ENCODE results near the gene MALAT1. TPM values are rescaled to one million over a fixed set of nuclear protein-coding genes. Genes with fewer than 3 reads are reported as not detected.

The MALAT1 gene
- total and polyA plus RNA-seq, 2 donors (not counting 1 experiment from before 2014, with no cell fraction given) = 646 to 32,417 TPM

DNA sequence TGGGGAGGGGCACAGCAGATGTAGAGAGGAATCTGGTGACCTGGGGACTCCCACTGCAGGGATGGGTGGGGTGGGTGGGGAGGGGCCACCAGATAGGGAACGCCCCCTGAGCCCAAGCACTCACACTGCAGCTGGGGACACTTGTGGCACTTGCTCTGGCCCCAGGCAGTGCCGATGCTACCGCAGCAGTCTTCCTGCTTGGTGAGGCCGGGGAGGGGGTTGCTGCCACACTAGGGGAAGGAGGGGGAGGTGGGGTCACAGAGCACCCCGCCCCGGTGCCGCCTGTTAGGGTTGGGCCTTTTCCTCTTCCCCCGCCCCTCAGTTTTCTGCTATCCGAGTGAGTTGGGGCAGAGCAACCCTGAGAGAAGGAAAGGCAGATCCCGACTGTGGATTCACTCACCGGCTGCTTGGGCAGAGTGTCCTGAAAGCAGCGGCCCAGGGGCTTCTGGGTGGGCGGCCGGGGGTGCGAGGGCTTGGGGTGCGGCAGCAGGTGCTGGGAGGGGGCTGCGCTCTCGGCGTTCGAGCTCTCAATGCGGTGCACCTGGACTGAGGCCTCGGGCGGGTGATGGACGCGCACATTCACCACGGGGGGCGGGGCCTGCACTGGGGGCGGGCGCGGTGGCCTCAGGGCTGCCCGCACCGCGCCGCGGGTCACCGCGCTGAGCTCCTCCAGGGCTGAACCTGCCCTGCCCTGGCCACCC lies 54.6 kb downstream of the MALAT1 start:
- ATAC-seq (ENCODE audit: low read depth) (peak; percentile 34), DNase-seq (peak; percentile 68)
- Histone ChIP-seq H3K27me3 (replicated peaks in 1 of 4; ENCODE audit: control extremely low read depth in 1 of 4, control insufficient read depth in 3 of 4, insufficient read depth in 4 of 4, low read length in 3 of 4) (no peaks in the 10 kb centered on the region), H3K4me2 (replicated peaks; ENCODE audit: low read depth, low read length, poor library complexity, severe bottlenecking) (peak overlapping the region; percentile 61), H3K36me3 (replicated peaks in 1 of 2; ENCODE audit: control extremely low read depth in 1 of 2, control insufficient read depth in 1 of 2, extremely low read depth in 1 of 2, insufficient read depth in 2 of 2, low read length in 1 of 2) (no peaks in the 10 kb centered on the region), H2AFZ (ENCODE audit: insufficient read depth, low read depth, low read length, poor library complexity, severe bottlenecking) (no peak overlapping the region), H3K4me1 (ENCODE audit: control insufficient read depth in 2 of 2, insufficient read depth in 2 of 2, low read length in 2 of 2) (peaks cover 30 to 55% of the 10 kb centered on the region in 2 donors), H3K4me3 (ENCODE audit: control extremely low read depth in 1 of 5, extremely low read depth in 1 of 5, insufficient read depth in 1 of 5, low read depth in 2 of 5, low read length in 4 of 5) (no peak overlapping the region), H3K27ac (ENCODE audit: low read length in 2 of 2) (no peak overlapping the region), H3K9ac (ENCODE audit: low read length) (no peak overlapping the region), H3K79me2 (ENCODE audit: control insufficient read depth, insufficient read depth, low read length) (peaks cover 5% of the 10 kb centered on the region), H4K20me1 (ENCODE audit: control insufficient read depth, insufficient read depth, low read length, poor library complexity, severe bottlenecking) (no peaks in the 10 kb centered on the region), H3K9me3 (ENCODE audit: control extremely low read depth in 1 of 3, control insufficient read depth in 2 of 3, insufficient read depth in 1 of 3, low read length in 2 of 3) (no peaks in the 10 kb centered on the region)
- CTCF ChIA-PET = interaction anchor here (0.5 to 4.1 kb wide), 7 partner anchors 8 to 279 kb away, joined by 3 to 108 read pairs (median 6); partner anchors contain the start of genes FAM89B and SCYL1
- no peak overlapping the region for H3K27ac Mint-ChIP-seq
- H3K4me3 Mint-ChIP-seq = peak overlapping the region; percentile 13
- no peaks in the 10 kb centered on the region for H3K9me3 Mint-ChIP-seq (ENCODE audit: insufficient read depth)
- peaks cover 58% of the 10 kb centered on the region for H3K4me1 Mint-ChIP-seq
- 57% methylated on average over 32 of the region's 37 CpGs for WGBS (ENCODE audit: insufficient coverage)
- intact Hi-C loops (cut with micrococcal nuclease) = no loop called here
- POLR2A ChIA-PET = interaction anchor here (0.5 to 0.6 kb wide), 3 partner anchors 8 to 753 kb away, joined by 7 to 11 read pairs (median 8); no protein-coding TSS in a partner anchor
- no peaks in the 10 kb centered on the region for H3K27me3 Mint-ChIP-seq
- TF ChIP-seq, protein P1, sequence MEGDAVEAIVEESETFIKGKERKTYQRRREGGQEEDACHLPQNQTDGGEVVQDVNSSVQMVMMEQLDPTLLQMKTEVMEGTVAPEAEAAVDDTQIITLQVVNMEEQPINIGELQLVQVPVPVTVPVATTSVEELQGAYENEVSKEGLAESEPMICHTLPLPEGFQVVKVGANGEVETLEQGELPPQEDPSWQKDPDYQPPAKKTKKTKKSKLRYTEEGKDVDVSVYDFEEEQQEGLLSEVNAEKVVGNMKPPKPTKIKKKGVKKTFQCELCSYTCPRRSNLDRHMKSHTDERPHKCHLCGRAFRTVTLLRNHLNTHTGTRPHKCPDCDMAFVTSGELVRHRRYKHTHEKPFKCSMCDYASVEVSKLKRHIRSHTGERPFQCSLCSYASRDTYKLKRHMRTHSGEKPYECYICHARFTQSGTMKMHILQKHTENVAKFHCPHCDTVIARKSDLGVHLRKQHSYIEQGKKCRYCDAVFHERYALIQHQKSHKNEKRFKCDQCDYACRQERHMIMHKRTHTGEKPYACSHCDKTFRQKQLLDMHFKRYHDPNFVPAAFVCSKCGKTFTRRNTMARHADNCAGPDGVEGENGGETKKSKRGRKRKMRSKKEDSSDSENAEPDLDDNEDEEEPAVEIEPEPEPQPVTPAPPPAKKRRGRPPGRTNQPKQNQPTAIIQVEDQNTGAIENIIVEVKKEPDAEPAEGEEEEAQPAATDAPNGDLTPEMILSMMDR (IDR thresholded peaks at IDR 0.05) = no peak
- TF ChIP-seq EZH2 (IDR thresholded peaks at IDR 0.05; ENCODE audit: borderline replicate concordance, insufficient read depth, low read depth, low read length, poor library complexity, severe bottlenecking) = no peak
